Measurements from ENCODE around the gene NCAPG2.

- no peak for TF ChIP-seq ZNF232 (CRISPR knock-in tag; IDR thresholded peaks at IDR 0.05)
- no peak for TF ChIP-seq CTCF (IDR thresholded peaks at IDR 0.05)
- no peak for TF ChIP-seq CREB1 (CRISPR knock-in tag; IDR thresholded peaks at IDR 0.05)
- no peak for TF ChIP-seq JAZF1 (CRISPR knock-in tag; IDR thresholded peaks at IDR 0.05)
- no peak for TF ChIP-seq TEAD1 (CRISPR knock-in tag; IDR thresholded peaks at IDR 0.05)
- TF ChIP-seq NFYB (CRISPR knock-in tag; conservative IDR thresholded peaks at IDR 0.05; ENCODE audit: low read depth), result no peak
- TF ChIP-seq E2F5 (CRISPR knock-in tag; IDR thresholded peaks at IDR 0.05), result no peak
- TF ChIP-seq FOXP1 (CRISPR knock-in tag; IDR thresholded peaks at IDR 0.05; ENCODE audit: borderline replicate concordance), result no peak
- TF ChIP-seq ATF3 (CRISPR knock-in tag; conservative IDR thresholded peaks at IDR 0.05), result no peak
- no peak for TF ChIP-seq NR3C1 (CRISPR knock-in tag; conservative IDR thresholded peaks at IDR 0.05; ENCODE audit: low read depth)
- TF ChIP-seq ZMAT4 (CRISPR knock-in tag; IDR thresholded peaks at IDR 0.05), result no peak
- no peak for TF ChIP-seq SMAD3 (CRISPR knock-in tag; IDR thresholded peaks at IDR 0.05; ENCODE audit: borderline replicate concordance)
- no peak for TF ChIP-seq MLX (CRISPR knock-in tag; IDR thresholded peaks at IDR 0.05)
- TF ChIP-seq ZNF425 (CRISPR knock-in tag; conservative IDR thresholded peaks at IDR 0.05), result no peak
Measured at GRCh38 chr7:158666401-158666800, 38.2 kb downstream of the NCAPG2 start.

All from WTC11 (cell line).